OCI-LY1 (cell line): Measurements from ENCODE around the gene JMJD1C.

Experiments used
- H2AFZ ChIP-seq: fragments of 200-600 bp; sonication (generic), shearing (Covaris generic); 2 replicates; pipeline ENCODE4 v1.6.0; 2014; ENCODE audit warnings: antibody characterized with exemption, mild to moderate bottlenecking, low read length
- H3F3A ChIP-seq: fragments of 200-600 bp; sonication (generic), shearing (Covaris generic); 2 replicates; pipeline ENCODE4 v1.6.0; 2014; ENCODE audit warnings: mild to moderate bottlenecking, antibody characterized with exemption, low read length, moderate library complexity; ENCODE audit not compliant: insufficient read depth
- H3K27ac ChIP-seq: fragments of 200-600 bp; sonication (generic); 2 replicates; pipeline ENCODE4 v1.5.1; 2014; ENCODE audit warnings: low read length, mixed run types, mild to moderate bottlenecking, low read depth; ENCODE audit not compliant: poor library complexity, severe bottlenecking
- H3K27me3 ChIP-seq: fragments of 200-600 bp; sonication (generic); 2 replicates; pipeline ENCODE4 v1.6.0; 2014; ENCODE audit warnings: antibody characterized with exemption, mild to moderate bottlenecking, low read length, moderate library complexity; ENCODE audit not compliant: insufficient read depth
- H3K36me3 ChIP-seq: fragments of 200-600 bp; sonication (generic); 2 replicates; pipeline ENCODE4 v1.6.1; 2014; ENCODE audit warnings: mild to moderate bottlenecking, antibody characterized with exemption, low read length, moderate library complexity, mixed read lengths; ENCODE audit not compliant: insufficient read depth
- H3K4me1 ChIP-seq: fragments of 200-600 bp; sonication (generic); 2 replicates; pipeline ENCODE4 v1.5.1; 2014; ENCODE audit warnings: mild to moderate bottlenecking, low read length, moderate library complexity; ENCODE audit not compliant: insufficient read depth, severe bottlenecking
- H3K4me2 ChIP-seq: fragments of 200-600 bp; sonication (generic), shearing (Covaris generic); 2 replicates; pipeline ENCODE4 v1.6.1; 2014; ENCODE audit warnings: low read length
- H3K4me3 ChIP-seq: fragments of 200-600 bp; sonication (generic); 2 replicates; pipeline ENCODE4 v1.5.1; 2014; ENCODE audit warnings: low read length, low read depth, mild to moderate bottlenecking, mixed read lengths; ENCODE audit not compliant: poor library complexity, severe bottlenecking
- H3K79me2 ChIP-seq: fragments of 200-600 bp; shearing (Covaris generic); 2 replicates; pipeline ENCODE4 v1.6.1; 2016; ENCODE audit warnings: mixed run types, low read length, mixed read lengths; ENCODE audit not compliant: insufficient read depth
- H3K9ac ChIP-seq: fragments of 200-600 bp; sonication (generic), shearing (Covaris generic); 2 replicates; pipeline ENCODE4 v1.6.1; 2014; ENCODE audit warnings: mild to moderate bottlenecking, low read length, mixed read lengths
- H3K9me2 ChIP-seq: fragments of 200-600 bp; sonication (generic), shearing (Covaris generic); 2 replicates; pipeline ENCODE4 v1.6.1; 2014; ENCODE audit warnings: low read depth, mild to moderate bottlenecking, low read length, mixed read lengths
- H3K9me3 ChIP-seq: fragments of 200-600 bp; shearing (Covaris generic); 2 replicates; pipeline ENCODE4 v1.6.1; 2014; ENCODE audit warnings: low read length, mixed read lengths
- H4K20me1 ChIP-seq: fragments of 200-600 bp; sonication (generic), shearing (Covaris generic); 2 replicates; pipeline ENCODE4 v1.6.0; 2016; ENCODE audit warnings: mild to moderate bottlenecking, low read length; ENCODE audit not compliant: insufficient read depth
- EZH2 ChIP-seq: fragments of 200-600 bp; sonication (generic), shearing (Covaris generic); IDR thresholded peaks from 2 replicates; pipeline ENCODE4 v1.8.0; 2017; ENCODE audit warnings: borderline replicate concordance, mixed run types, mild to moderate bottlenecking, antibody characterized with exemption, low read length, moderate library complexity, mixed read lengths
- TF ChIP-seq, protein P1 (sequence below): fragments of 200-600 bp; sonication (generic), shearing (Covaris generic); IDR thresholded peaks from 2 replicates; pipeline ENCODE4 v1.5.1; 2017; ENCODE audit warnings: mild to moderate bottlenecking, antibody characterized with exemption, low read length, moderate library complexity, mixed read lengths

JMJD1C gene, protein sequence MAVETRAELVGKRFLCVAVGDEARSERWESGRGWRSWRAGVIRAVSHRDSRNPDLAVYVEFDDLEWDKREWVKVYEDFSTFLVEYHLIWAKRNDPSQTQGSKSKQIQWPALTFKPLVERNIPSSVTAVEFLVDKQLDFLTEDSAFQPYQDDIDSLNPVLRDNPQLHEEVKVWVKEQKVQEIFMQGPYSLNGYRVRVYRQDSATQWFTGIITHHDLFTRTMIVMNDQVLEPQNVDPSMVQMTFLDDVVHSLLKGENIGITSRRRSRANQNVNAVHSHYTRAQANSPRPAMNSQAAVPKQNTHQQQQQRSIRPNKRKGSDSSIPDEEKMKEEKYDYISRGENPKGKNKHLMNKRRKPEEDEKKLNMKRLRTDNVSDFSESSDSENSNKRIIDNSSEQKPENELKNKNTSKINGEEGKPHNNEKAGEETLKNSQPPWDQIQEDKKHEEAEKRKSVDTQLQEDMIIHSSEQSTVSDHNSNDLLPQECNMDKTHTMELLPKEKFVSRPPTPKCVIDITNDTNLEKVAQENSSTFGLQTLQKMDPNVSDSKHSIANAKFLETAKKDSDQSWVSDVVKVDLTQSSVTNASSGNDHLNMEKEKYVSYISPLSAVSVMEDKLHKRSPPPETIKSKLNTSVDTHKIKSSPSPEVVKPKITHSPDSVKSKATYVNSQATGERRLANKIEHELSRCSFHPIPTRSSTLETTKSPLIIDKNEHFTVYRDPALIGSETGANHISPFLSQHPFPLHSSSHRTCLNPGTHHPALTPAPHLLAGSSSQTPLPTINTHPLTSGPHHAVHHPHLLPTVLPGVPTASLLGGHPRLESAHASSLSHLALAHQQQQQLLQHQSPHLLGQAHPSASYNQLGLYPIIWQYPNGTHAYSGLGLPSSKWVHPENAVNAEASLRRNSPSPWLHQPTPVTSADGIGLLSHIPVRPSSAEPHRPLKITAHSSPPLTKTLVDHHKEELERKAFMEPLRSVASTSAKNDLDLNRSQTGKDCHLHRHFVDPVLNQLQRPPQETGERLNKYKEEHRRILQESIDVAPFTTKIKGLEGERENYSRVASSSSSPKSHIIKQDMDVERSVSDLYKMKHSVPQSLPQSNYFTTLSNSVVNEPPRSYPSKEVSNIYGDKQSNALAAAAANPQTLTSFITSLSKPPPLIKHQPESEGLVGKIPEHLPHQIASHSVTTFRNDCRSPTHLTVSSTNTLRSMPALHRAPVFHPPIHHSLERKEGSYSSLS (N-terminal part only)

DNA sequence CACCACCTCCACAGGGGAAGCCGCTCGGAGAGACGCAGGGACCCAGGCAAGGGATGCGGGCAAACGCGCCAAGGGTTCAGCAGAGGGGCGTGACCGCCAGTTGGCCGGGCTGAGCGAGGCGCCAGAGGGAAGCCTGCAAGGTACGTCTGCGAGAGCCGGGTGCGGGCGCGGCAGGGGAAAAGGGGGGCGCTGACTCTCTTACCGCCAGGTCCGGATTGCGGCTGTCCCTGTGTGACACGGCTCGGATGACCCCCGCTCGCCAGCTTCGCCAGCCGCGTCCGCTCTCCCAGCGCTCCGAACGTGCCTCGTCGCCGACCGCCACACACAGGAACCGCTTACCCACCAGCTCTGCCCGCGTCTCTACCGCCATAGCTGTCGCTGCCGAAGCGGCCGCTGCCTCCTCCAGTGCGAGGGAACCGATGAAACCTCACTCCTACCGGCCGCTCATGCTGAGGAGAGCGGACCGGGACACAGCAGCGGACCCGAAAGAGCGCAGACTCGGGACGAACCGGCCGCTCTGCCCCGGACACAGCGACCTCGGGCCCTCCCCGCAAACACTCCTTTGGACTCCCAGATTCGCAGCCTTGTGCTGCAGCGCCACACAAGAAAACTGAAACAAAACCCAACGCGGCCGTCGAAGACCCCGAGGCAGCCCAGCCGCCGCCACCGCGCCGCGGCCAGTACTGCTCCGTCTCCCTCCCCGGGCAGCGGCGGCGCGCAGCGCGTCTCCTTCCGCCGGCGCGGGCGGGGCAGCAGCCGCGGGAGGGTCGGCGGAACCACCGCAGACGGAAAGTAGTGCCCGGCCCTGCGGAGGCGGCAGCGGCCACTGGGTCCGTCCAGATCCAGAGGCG lies at the start of gene JMJD1C:
Gene JMJD1C (minus strand): TSS at position 685 of the 851 bp plus-strand sequence. CDS start 315 bp downstream, at position 370.
- no peaks in the 10 kb centered on the region for H3K9me3 ChIP-seq
- TF ChIP-seq, protein P1, sequence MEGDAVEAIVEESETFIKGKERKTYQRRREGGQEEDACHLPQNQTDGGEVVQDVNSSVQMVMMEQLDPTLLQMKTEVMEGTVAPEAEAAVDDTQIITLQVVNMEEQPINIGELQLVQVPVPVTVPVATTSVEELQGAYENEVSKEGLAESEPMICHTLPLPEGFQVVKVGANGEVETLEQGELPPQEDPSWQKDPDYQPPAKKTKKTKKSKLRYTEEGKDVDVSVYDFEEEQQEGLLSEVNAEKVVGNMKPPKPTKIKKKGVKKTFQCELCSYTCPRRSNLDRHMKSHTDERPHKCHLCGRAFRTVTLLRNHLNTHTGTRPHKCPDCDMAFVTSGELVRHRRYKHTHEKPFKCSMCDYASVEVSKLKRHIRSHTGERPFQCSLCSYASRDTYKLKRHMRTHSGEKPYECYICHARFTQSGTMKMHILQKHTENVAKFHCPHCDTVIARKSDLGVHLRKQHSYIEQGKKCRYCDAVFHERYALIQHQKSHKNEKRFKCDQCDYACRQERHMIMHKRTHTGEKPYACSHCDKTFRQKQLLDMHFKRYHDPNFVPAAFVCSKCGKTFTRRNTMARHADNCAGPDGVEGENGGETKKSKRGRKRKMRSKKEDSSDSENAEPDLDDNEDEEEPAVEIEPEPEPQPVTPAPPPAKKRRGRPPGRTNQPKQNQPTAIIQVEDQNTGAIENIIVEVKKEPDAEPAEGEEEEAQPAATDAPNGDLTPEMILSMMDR, result 0 out of 2 replicates have a peak, but pooled peaks have one; percentile 3
- no peak for TF ChIP-seq EZH2
- H3F3A ChIP-seq, result 0 out of 2 replicates have a peak, but pooled peaks cover 4% of the 10 kb centered on the region
- H3K4me3 ChIP-seq, result peak within 1 kb of the TSS; percentile 84
- no peaks in the 10 kb centered on the region for H3K27me3 ChIP-seq
- H2AFZ ChIP-seq, result no peak within 1 kb of the TSS
- H3K4me2 ChIP-seq, result peak within 1 kb of the TSS; percentile 78
- H4K20me1 ChIP-seq, result no peaks in the 10 kb centered on the region
- H3K79me2 ChIP-seq, result peaks cover 54% of the 10 kb centered on the region
- peaks cover 25% of the 10 kb centered on the region for H3K4me1 ChIP-seq
- peak within 1 kb of the TSS; percentile 83 for H3K9ac ChIP-seq
- peak within 1 kb of the TSS; percentile 74 for H3K27ac ChIP-seq
- H3K36me3 ChIP-seq, result no peaks in the 10 kb centered on the region
- H3K9me2 ChIP-seq, result no peaks in the 10 kb centered on the region

DNA sequence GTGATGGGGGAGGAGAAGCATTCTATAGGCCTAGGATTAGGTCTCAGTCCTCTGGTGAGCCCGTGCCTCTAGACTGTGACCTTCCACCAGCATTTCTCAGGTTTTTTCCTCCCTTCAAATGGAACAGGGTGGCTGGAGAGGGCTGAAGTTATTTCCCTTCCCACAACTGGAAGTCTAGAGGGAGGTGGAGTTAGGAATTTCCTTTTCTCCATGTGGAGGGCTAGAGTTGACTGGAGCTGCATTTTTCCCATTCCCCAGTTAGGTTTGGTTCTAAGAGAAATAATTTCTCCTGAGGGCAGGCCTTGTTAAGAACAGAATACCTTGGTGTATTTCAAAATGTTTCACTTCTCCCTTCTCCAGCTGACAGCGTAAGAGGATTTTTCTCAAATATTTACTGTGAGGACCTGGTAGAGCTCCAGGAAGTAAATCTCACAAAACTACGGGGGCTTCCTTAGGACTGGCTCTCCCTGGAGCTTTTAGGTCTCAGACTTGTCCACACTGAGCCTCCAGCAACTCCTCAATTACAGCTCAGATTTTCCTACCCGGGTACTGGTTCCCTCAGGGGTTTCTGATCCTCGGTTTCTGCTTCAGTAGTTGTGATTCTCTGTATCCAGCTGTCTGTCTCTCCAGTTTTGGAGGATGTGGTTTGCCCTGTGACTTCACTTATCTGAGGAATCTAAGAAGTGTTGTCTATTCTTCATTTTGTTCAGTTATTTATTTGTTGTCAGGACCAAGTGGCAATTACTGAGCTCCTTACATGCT lies 49.4 kb upstream of the JMJD1C start:
- TF ChIP-seq, protein P1, result no peak
- TF ChIP-seq EZH2, result no peak
- H3K4me1 ChIP-seq, result peaks cover 21% of the 10 kb centered on the region

More for the DNA sequence above, 49.4 kb upstream of the JMJD1C start:
- H3K4me3 ChIP-seq, result no peak overlapping the region
- H3K9ac ChIP-seq, result no peak overlapping the region
- no peaks in the 10 kb centered on the region for H3F3A ChIP-seq
- no peak overlapping the region for H2AFZ ChIP-seq
- no peaks in the 10 kb centered on the region for H3K9me2 ChIP-seq
- no peaks in the 10 kb centered on the region for H3K27me3 ChIP-seq
- peaks cover 7% of the 10 kb centered on the region for H3K9me3 ChIP-seq
- no peaks in the 10 kb centered on the region for H4K20me1 ChIP-seq
- H3K36me3 ChIP-seq, result peaks cover 7% of the 10 kb centered on the region
- no peak overlapping the region for H3K4me2 ChIP-seq
- H3K27ac ChIP-seq, result no peak overlapping the region
- peaks cover 88% of the 10 kb centered on the region for H3K79me2 ChIP-seq
